BLaER1 (cell line): ENCODE results near the gene AP2B1.
"Not testable (repeated sequence)": the region's sequence is repeated elsewhere in the genome, so short reads cannot be mapped to it uniquely, and the experiment has no call there.

Source experiments
- H3K27ac ChIP-seq: shearing (Covaris generic); formaldehyde crosslinking; 2 replicates; pipeline ENCODE4 v1.8.1; 2022
- H3K27me3 ChIP-seq: shearing (Covaris generic); formaldehyde crosslinking; 2 replicates; pipeline ENCODE4 v1.8.1; 2022
- H3K36me3 ChIP-seq: shearing (Covaris generic); formaldehyde crosslinking; 2 replicates; pipeline ENCODE4 v1.8.1; 2022
- H3K4me1 ChIP-seq: shearing (Covaris generic); formaldehyde crosslinking; 2 replicates; pipeline ENCODE4 v1.8.1; 2022
- H3K4me2 ChIP-seq: shearing (Covaris generic); formaldehyde crosslinking; 2 replicates; pipeline ENCODE4 v1.8.1; 2022
- H3K4me3 ChIP-seq: shearing (Covaris generic); formaldehyde crosslinking; 2 replicates; pipeline ENCODE4 v1.8.1; 2022
- H3K9ac ChIP-seq: shearing (Covaris generic); formaldehyde crosslinking; 2 replicates; pipeline ENCODE4 v1.8.1; 2022
- H3K9me3 ChIP-seq: shearing (Covaris generic); formaldehyde crosslinking; 2 replicates; pipeline ENCODE4 v1.8.1; 2022
- H4K20me1 ChIP-seq: shearing (Covaris generic); formaldehyde crosslinking; 2 replicates; pipeline ENCODE4 v1.8.1; 2022
- Cebpa-rat ChIP-seq: shearing (Covaris generic); IDR thresholded peaks from 2 replicates; pipeline ENCODE4 v1.8.1; 2022

Gene AP2B1

DNA sequence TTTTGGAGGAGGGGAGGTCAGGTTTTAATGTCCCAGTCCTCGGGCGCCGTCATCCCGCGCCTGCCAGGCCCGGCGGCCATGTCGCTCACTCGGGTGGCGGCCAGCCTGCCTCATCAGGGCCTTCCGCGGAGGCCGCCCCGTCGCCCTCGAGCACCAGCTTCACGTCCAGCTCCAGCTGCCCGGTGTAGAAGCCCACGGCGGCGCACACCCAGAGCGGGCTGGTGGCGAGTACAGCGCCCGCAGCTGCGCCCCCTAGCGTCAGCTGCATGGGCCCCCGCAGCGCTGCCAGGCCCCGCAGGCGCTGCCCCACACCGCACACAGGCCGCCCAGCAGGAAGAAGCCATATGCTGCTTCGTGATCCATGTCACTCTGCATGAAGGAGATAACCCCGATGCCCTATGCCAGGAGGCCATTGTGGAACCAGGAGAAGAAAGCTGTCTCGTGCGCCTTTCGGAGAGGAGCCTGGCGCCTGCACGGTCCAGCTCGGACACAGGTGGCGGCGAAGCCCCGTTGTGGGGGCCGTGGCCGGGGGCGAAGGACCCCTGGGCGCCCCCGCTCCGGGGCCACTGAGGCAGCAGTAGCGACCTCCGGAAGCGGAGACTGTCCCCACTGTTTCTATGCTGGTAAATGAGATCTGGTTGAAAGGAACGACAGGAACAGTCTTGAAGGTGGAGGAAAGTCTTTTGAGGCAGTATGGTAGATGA, 9.6 kb downstream of the AP2B1 start:
- no peaks in the 10 kb centered on the region for H3K27me3 ChIP-seq
- no peaks in the 10 kb centered on the region for H3K9me3 ChIP-seq
- TF ChIP-seq Cebpa-rat: no peak
- peaks cover 62% of the 10 kb centered on the region for H4K20me1 ChIP-seq
- H3K27ac ChIP-seq: no peak overlapping the region
- peaks cover 86% of the 10 kb centered on the region for H3K36me3 ChIP-seq
- H3K9ac ChIP-seq: no peak overlapping the region
- H3K4me3 ChIP-seq: no peak overlapping the region
- no peak overlapping the region for H3K4me2 ChIP-seq
- no peaks in the 10 kb centered on the region for H3K4me1 ChIP-seq

DNA sequence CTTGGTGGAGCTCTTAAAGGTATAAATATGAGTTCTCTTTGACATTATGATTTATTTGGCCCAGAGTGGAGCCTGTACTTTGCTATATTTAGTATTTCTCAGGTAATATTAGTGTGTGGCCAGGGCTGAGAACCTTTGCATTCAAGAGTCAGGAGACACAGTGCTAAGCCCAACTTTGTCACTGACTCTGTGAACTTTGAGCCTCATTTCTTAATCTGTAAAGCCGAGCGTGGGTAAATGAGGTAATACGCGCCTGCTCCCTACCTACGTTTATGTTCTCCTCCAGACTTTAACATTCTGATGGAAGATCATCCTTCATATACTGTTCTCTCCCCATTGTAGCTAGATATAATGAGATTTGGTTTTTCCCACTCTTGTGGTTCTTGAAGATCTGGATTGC, 10.5 kb downstream of the AP2B1 start:
- Histone ChIP-seq H4K20me1 (peaks cover 53% of the 10 kb centered on the region), H3K4me1 (no peaks in the 10 kb centered on the region), H3K4me2 (no peak overlapping the region), H3K9ac (no peak overlapping the region), H3K27ac (no peak overlapping the region), H3K27me3 (no peaks in the 10 kb centered on the region), H3K9me3 (no peaks in the 10 kb centered on the region), H3K36me3 (peaks cover 91% of the 10 kb centered on the region), H3K4me3 (no peak overlapping the region)
- TF ChIP-seq Cebpa-rat: no peak

DNA sequence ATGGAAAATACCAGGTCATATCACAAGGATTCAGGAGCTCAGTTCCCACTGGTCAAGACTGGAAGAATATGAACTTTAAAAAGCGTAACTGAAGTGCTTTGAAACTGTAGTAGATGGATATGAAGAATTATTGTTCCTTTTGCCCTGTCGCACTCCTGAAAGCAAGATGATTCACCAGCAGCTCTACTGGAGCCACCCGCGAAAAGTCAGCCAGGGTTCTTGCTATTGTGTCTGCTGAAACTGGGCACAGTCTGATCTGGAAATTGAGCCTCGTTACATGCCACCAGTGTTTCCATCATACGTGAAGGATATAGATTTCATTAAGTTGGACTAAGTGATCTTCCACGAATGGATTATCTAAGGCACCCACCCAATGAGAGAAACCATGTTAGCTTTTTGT, 16.6 kb downstream of the AP2B1 start:
- Histone ChIP-seq H3K4me1 (no peaks in the 10 kb centered on the region), H3K27me3 (no peaks in the 10 kb centered on the region), H3K36me3 (peaks cover 99% of the 10 kb centered on the region), H3K4me3 (no peak overlapping the region), H3K27ac (no peak overlapping the region), H3K9ac (no peak overlapping the region), H3K9me3 (no peaks in the 10 kb centered on the region), H4K20me1 (peaks cover 19% of the 10 kb centered on the region; the same call in 1 of the 2 replicates), H3K4me2 (no peak overlapping the region)
- no peak for TF ChIP-seq Cebpa-rat

DNA sequence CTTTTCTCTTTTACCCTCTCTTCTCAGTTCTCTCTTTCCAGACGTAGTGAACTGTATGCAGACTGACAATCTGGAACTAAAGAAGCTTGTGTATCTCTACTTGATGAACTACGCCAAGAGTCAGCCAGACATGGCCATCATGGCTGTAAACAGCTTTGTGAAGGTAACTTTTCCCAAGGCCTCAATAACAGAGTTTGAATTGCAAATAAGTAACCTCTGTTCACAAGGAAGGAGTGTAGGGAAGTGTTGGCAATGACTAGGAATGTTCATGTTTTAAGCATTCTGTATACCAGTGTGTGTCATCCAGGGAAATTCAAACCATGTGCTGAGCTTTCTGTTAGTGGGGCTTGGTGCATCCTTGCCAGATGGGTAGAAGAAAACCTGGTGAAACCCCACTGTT, 18.6 kb downstream of the AP2B1 start:
- H3K4me2 ChIP-seq: no peak overlapping the region
- H3K4me1 ChIP-seq: no peaks in the 10 kb centered on the region
- H4K20me1 ChIP-seq: peaks cover 8% of the 10 kb centered on the region; the same call in 1 of the 2 replicates
- H3K27ac ChIP-seq: no peak overlapping the region
- no peak for TF ChIP-seq Cebpa-rat
- H3K9ac ChIP-seq: no peak overlapping the region
- no peak overlapping the region for H3K4me3 ChIP-seq
- H3K27me3 ChIP-seq: no peaks in the 10 kb centered on the region
- H3K36me3 ChIP-seq: peaks cover 100% of the 10 kb centered on the region
- no peaks in the 10 kb centered on the region for H3K9me3 ChIP-seq

DNA sequence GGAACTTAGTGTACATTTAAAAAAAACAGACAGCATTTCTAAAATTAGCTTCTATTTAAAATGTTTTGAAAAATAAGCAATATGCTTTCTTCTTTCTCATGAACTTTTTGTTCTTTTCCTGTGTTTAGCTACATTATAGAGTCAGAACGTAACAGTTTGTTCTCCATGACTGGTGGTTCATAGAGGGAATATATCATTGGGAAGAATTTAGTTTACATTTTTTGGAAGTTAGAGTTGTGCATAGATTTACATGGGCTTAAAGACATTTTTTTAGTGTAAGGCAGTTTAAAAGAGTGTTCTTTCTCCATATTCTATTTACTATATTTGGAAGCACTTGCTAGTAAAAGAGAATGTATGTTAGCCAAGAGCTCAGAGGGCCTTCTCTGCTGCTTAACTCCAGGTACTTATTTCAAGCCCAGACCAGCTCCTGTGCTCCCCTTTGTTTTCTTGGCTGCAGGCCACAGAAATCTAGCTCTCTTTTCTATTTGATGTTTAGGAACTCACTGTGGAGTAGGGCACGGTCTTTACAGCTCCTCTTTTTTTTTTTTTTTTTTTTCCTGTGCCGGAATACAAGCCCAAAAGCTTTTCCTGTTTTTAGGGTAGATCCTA, 20.2 kb downstream of the AP2B1 start:
- Histone ChIP-seq H3K27ac (no peak overlapping the region), H3K9ac (no peak overlapping the region), H3K27me3 (no peaks in the 10 kb centered on the region), H3K4me1 (no peaks in the 10 kb centered on the region), H3K4me2 (no peak overlapping the region), H3K36me3 (peaks cover 97% of the 10 kb centered on the region), H3K4me3 (no peak overlapping the region), H3K9me3 (no peaks in the 10 kb centered on the region), H4K20me1 (peaks cover 21% of the 10 kb centered on the region)
- TF ChIP-seq Cebpa-rat: no peak

DNA sequence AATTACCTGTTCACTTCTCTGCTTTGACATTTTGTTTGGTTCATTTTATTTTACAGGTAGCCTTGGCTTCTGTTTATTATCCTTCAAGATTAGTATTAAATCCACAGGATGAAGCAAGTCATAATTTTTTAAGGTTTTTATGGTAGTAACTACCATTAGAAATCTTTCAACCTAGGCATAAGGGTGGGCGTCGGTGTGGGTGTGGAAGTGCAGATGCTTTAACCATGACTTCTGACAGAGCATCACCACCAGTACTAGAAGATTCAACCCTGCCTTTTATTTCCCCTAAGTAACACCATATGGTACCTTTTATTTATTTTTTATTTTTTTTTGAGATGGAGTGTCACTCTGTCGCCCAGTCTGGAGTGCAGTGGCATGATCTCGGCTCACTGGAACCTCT, 22.7 kb downstream of the AP2B1 start:
- Histone ChIP-seq H3K9me3 (no peaks in the 10 kb centered on the region), H3K4me1 (no peaks in the 10 kb centered on the region), H4K20me1 (peaks cover 36% of the 10 kb centered on the region), H3K9ac (no peak overlapping the region), H3K27ac (no peak overlapping the region), H3K36me3 (peaks cover 97% of the 10 kb centered on the region), H3K27me3 (no peaks in the 10 kb centered on the region), H3K4me2 (no peak overlapping the region), H3K4me3 (no peak overlapping the region)
- no peak for TF ChIP-seq Cebpa-rat

DNA sequence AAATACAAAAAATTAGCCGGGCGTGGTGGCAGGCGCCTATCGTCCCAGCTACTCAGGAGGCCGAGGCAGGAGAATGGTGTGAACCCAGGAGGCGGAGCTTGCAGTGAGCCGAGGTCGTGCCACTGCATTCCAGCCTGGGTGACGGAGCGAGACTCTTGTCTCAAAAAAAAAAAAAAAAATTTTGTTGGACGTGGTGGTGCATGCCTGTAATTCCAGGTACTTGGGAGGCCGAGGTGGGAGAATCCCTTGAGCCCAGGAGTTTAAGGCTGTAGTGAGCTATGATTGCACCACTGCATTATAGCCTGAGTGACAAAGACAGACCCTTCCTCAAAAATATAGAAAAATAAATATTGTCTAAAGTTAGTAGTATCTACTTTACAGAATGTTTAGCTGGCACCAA, 23.6 kb downstream of the AP2B1 start:
- H3K36me3 ChIP-seq: peaks cover 93% of the 10 kb centered on the region
- H3K9me3 ChIP-seq: not testable (repeated sequence)

DNA sequence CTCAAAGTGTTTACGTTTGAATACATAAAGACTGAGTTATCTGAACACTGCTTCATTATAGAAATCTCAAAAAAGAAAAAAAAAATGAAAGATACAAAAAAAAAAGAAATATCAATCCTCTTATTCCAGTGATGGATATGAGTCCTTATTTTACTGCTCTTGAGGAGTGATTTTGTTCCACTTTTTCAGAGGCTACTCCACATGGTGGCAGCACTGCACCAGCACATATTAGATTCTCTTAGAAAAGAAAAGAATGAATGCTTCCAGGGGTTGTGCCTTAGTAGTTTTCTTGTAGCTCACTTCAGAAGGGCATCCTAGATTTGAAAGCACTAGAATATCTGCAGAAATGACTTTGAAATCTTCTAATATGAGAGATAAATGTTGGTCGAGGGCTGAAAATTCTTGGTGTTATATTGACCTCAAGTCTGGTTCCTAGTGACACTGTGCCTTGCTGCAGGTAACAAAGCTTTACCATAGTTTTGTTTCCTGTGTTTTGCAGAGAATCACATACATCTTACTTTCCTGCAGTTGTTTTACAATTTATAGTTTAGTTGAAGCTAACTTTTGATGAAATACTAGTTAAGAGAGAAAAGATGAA, 25.9 kb downstream of the AP2B1 start:
- Histone ChIP-seq H3K9ac (no peak overlapping the region), H3K36me3 (peaks cover 77% of the 10 kb centered on the region), H3K9me3 (no peaks in the 10 kb centered on the region), H3K27me3 (no peaks in the 10 kb centered on the region), H3K4me1 (peaks cover 2% of the 10 kb centered on the region; the same call in 1 of the 2 replicates), H3K4me3 (no peak overlapping the region), H3K27ac (no peak overlapping the region), H3K4me2 (no peak overlapping the region), H4K20me1 (peaks cover 41% of the 10 kb centered on the region)
- no peak for TF ChIP-seq Cebpa-rat

More for the DNA sequence above, 23.6 kb downstream of the AP2B1 start:
- peaks cover 41% of the 10 kb centered on the region for H4K20me1 ChIP-seq
- H3K27me3 ChIP-seq, H3K4me3 ChIP-seq, H3K4me2 ChIP-seq, H3K4me1 ChIP-seq, H3K27ac ChIP-seq, H3K9ac ChIP-seq: not testable (repeated sequence)

DNA sequence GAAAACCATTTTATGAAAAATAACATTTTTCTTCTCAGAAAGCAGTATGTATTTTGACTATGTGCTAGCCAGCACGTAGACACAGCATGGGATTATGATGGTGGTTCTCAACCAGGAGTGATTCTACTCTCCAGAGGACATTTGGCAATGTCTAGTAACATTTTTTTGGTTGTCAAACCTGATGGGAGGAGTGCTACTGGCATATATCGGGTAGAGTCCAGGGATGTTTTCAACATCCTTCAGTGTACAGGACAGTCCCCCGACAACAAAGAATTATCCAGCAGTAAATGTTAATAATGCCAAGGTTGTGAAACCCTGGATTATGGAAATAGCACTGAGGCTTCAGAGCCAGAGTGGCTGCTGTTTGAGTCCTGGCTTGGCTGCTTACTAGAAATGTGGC, 27.7 kb downstream of the AP2B1 start:
- Histone ChIP-seq H3K27me3 (no peaks in the 10 kb centered on the region), H3K36me3 (peaks cover 70% of the 10 kb centered on the region), H3K4me2 (no peak overlapping the region), H3K27ac (no peak overlapping the region), H3K9ac (no peak overlapping the region), H3K9me3 (no peaks in the 10 kb centered on the region), H3K4me1 (peaks cover 5% of the 10 kb centered on the region; the same call in 1 of the 2 replicates), H3K4me3 (no peak overlapping the region), H4K20me1 (peaks cover 41% of the 10 kb centered on the region)
- no peak for TF ChIP-seq Cebpa-rat

DNA sequence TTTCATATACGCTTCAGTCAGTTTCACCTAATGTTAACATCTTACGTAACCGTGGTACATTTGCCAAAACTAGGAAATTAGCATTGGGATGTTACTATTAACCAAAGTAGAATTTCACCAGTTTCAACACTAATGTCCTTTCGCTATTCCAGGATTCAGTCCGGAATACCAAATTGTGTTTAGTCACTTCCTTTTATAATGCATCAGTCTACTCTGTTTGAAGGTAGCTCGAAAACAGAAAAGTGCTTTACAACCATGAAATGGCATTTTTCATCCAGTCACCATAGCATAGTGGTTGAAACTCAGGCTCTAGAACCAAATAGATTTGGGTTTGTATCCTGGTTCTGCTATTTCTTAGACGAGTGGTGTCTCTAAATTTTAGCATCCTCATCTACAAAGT, 29.4 kb downstream of the AP2B1 start:
- Histone ChIP-seq H3K4me1 (peaks cover 5% of the 10 kb centered on the region; the same call in 1 of the 2 replicates), H3K27ac (no peak overlapping the region), H4K20me1 (peaks cover 38% of the 10 kb centered on the region), H3K27me3 (no peaks in the 10 kb centered on the region), H3K4me2 (no peak overlapping the region), H3K4me3 (no peak overlapping the region), H3K36me3 (peaks cover 66% of the 10 kb centered on the region), H3K9ac (no peak overlapping the region), H3K9me3 (no peaks in the 10 kb centered on the region)
- TF ChIP-seq Cebpa-rat: no peak
